GM12892 (cell line): ENCODE measurements around the gene USP53.

Experiments
- POLR2A ChIP-seq: IDR thresholded peaks from 2 replicates; pipeline ENCODE4 v1.6.1; 2011; ENCODE audit warnings: low read depth, low read length, control low read depth
- POLR2AphosphoS5 ChIP-seq: IDR thresholded peaks from 2 replicates; pipeline ENCODE4 v1.6.1; 2011; ENCODE audit warnings: low read depth, low read length, control low read depth

GRCh38 chr4:119231491-119231890 lies 19.0 kb downstream of the USP53 start:
- no peak for TF ChIP-seq POLR2AphosphoS5
- TF ChIP-seq POLR2A, result no peak
